Middle frontal gyrus (tissue), 1 donor: ENCODE results near the gene PRDX2.

Experiments
- DNase-seq: peaks from one replicate; pipeline ENCODE4 v3.0.0-alpha.2; 2015; ENCODE audit warnings: low spot score; ENCODE audit errors: extremely low spot score

The PRDX2 gene

GRCh38 chr19:12752056-12752781 lies 49.4 kb downstream of the PRDX2 start:
- no peak for DNase-seq

GRCh38 chr19:12751635-12752034 lies 50.0 kb downstream of the PRDX2 start, which contains the start of gene BEST2:
Gene BEST2 (plus strand): TSS chr19:12751791. CDS start chr19:12752593, 802 bp downstream.
- DNase-seq = no peak

- DNase-seq = no peak
These were observed 50.7 kb downstream of the PRDX2 start for GRCh38 chr19:12750851-12751250.

DNA sequence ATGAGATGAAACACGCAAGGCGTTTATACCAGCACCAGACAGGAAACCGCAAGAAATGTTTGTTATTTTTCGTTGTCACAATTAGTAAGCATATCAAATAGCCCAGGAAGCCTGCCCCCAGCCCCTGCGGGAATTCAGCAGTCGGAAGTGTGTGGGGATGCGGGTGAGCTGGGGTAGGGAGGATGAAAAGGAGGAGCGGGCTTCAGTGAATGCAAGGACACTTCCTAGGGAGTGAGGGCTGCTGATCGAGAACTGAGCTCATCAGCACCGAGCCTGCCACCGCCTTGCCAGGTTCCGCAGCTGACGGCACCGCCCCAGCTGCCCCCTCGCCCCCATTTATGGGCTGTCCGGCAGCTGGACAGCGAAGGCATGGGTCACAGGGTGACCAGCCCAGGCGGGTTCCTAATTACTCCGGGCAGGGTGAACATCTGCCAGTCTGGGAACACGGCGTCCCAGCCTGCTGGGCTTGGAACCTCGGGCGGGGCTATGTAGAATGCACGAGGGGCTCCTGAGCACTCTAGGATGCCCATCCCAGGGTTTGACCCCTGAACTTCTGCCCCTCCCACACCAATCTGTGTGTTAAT lies 51.6 kb downstream of the PRDX2 start:
- no peak for DNase-seq

DNA sequence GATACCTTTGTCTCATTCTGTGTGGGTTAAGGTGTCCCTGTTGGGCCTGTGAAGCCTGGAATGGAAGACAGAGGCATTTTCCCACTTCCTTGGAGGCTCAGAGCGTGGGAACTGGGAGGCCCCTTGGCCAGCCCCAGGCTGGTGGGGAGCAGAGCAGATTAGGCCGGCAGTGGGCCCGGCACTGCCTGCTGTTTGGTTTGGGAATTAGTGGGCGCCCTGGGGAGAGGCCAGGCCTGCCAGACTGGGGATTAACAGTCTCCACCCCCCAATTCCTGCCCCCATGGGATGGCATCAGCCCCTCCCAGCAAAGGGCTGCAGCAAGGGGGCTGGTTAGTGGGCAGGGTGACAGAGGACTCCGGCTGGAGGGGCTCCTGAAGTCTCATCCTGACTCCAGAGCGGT lies 53.1 kb downstream of the PRDX2 start:
- no peak for DNase-seq
